ENCODE data around the gene PIN1.

The PIN1 gene

GRCh38 chr19:9834726-9835506 is at the start of gene PIN1:
Gene PIN1, plus strand, starts transcription at chr19:9835318. Its CDS starts 27 bp downstream, at chr19:9835345.
- TF ChIP-seq NFIC (IDR thresholded peaks at IDR 0.05): peak; percentile 38; the same call in 1 of the 2 replicates
- TF ChIP-seq EGR1 (IDR thresholded peaks at IDR 0.05): 0 out of 2 replicates have a peak, but pooled peaks have one; percentile 49
- TF ChIP-seq CREB1 (IDR thresholded peaks at IDR 0.05; ENCODE audit: low read depth): peak; percentile 68; the same call in 1 of the 2 replicates
- no peak for TF ChIP-seq CEBPB (IDR thresholded peaks at IDR 0.05)
- no peak for TF ChIP-seq EP300 (IDR thresholded peaks at IDR 0.05; ENCODE audit: borderline replicate concordance)
- TF ChIP-seq USF1 (IDR thresholded peaks at IDR 0.05): no peak
- peak; percentile 80; the same call in 1 of the 2 replicates for TF ChIP-seq TAF1 (IDR thresholded peaks at IDR 0.05; ENCODE audit: low read depth)
- no peak for TF ChIP-seq TEAD4 (IDR thresholded peaks at IDR 0.05)
- no peak for TF ChIP-seq RAD21 (IDR thresholded peaks at IDR 0.05; ENCODE audit: low read depth)
- TF ChIP-seq TCF12 (IDR thresholded peaks at IDR 0.05; ENCODE audit: low read depth): 0 out of 2 replicates have a peak, but pooled peaks have one; percentile 9
- peak; percentile 93 for TF ChIP-seq YY1 (IDR thresholded peaks at IDR 0.05; ENCODE audit: low read depth)
- peak; percentile 67; the same call in 1 of the 2 replicates for TF ChIP-seq ZBTB7A (IDR thresholded peaks at IDR 0.05; ENCODE audit: low read depth)
- no peak for TF ChIP-seq REST (IDR thresholded peaks at IDR 0.05; ENCODE audit: low read depth)
- no peak; the same call in 1 of the 2 replicates for TF ChIP-seq MAX (IDR thresholded peaks at IDR 0.05)
- peak; percentile 70 for TF ChIP-seq FOXM1 (IDR thresholded peaks at IDR 0.05; ENCODE audit: borderline replicate concordance, low read depth)

DNA sequence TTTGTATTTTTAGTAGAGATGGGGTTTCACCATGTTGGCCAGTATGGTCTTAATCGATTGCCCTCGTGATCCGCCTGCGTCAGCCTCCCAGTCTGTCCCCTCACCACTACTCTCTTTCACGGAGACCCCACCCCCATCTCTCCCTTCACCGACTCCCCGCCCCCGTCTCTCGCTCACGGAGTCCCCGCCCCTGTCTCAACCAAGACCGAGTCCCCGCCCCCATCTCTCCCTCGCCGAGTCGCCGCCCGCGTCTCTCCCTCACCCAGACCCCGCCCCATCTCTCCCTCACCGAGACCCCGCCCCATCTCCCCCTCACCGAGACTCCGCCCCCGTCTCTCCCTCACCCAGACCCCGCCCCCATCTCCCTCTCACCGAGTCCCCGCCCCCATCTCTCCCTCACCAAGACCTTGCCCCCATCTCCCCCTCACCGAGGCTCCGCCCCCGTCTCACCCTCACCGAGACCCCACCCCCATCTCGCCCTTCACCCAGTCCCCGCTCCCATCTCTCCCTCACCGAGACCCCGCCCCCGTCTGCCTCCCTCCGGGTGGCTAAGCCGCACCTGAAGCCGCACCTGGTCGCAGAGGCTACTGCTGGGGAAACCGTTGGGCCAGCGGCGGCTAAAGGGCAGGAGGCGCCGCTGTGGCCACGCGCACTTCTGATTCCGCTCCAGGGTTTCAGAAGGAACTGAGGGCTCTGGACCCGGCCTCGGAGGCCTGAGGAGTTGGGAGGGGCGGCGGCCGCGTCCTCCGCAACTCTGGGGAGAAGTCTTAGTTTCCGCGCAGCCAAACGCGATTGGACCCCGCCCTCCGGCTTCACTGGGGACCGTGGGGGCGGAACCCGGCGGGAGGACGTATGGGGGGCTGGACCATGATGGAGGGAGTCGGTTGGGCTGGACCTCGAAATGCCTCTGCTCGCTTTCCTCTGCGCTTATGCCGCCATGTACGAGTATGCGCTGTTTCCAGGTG is 49.5 kb upstream of the PIN1 start:
- peak; percentile 53; the same call in 1 of the 2 replicates for TF ChIP-seq TCF12 (IDR thresholded peaks at IDR 0.05; ENCODE audit: low read depth)
- TF ChIP-seq MAX (IDR thresholded peaks at IDR 0.05): peak; percentile 69
- peak; percentile 73 for TF ChIP-seq TAF1 (IDR thresholded peaks at IDR 0.05; ENCODE audit: low read depth)
- TF ChIP-seq RAD21 (IDR thresholded peaks at IDR 0.05; ENCODE audit: low read depth): no peak
- TF ChIP-seq YY1 (IDR thresholded peaks at IDR 0.05; ENCODE audit: low read depth): peak; percentile 69; the same call in 1 of the 2 replicates
- TF ChIP-seq EGR1 (IDR thresholded peaks at IDR 0.05): peak; percentile 32; the same call in 1 of the 2 replicates
- TF ChIP-seq ZBTB7A (IDR thresholded peaks at IDR 0.05; ENCODE audit: low read depth): peak; percentile 60; the same call in 1 of the 2 replicates
- no peak for TF ChIP-seq CREB1 (IDR thresholded peaks at IDR 0.05; ENCODE audit: low read depth)

DNA sequence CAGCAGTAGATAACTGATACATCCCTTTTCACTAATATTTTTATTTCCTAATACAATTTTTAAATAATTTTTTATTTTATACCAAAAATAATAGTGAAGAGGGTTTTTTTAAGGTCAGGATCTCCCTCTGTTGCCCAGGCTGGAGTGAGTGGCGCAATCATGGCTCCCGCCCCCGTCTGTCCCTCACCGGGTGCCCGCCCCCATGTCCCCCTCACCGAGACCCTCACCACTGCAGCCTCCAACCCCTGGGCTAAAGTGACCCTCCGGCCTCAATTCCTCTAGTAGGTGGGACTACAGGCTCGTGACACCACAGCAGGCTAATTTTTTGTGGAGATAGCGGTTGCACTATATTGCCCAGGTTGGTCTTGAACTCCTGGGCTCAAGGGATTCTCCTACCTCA is 48.8 kb upstream of the PIN1 start:
- TF ChIP-seq TEAD4 (IDR thresholded peaks at IDR 0.05): no peak
- TF ChIP-seq USF1 (IDR thresholded peaks at IDR 0.05): no peak
- no peak for TF ChIP-seq CREB1 (IDR thresholded peaks at IDR 0.05; ENCODE audit: low read depth)
- peak; percentile 36; the same call in 1 of the 2 replicates for TF ChIP-seq CEBPB (IDR thresholded peaks at IDR 0.05)
- no peak for TF ChIP-seq EGR1 (IDR thresholded peaks at IDR 0.05)
- no peak for TF ChIP-seq REST (IDR thresholded peaks at IDR 0.05; ENCODE audit: low read depth)
- no peak for TF ChIP-seq ZBTB7A (IDR thresholded peaks at IDR 0.05; ENCODE audit: low read depth)
- no peak for TF ChIP-seq TAF1 (IDR thresholded peaks at IDR 0.05; ENCODE audit: low read depth)

GRCh38 chr19:9786819-9787218 is 48.3 kb upstream of the PIN1 start:
- TF ChIP-seq TEAD4 (IDR thresholded peaks at IDR 0.05) (no peak), ZBTB7A (IDR thresholded peaks at IDR 0.05; ENCODE audit: low read depth) (no peak), RAD21 (IDR thresholded peaks at IDR 0.05; ENCODE audit: low read depth) (no peak), TCF12 (IDR thresholded peaks at IDR 0.05; ENCODE audit: low read depth) (no peak), EGR1 (IDR thresholded peaks at IDR 0.05) (no peak), EP300 (IDR thresholded peaks at IDR 0.05; ENCODE audit: borderline replicate concordance) (no peak), TAF1 (IDR thresholded peaks at IDR 0.05; ENCODE audit: low read depth) (no peak), CREB1 (IDR thresholded peaks at IDR 0.05; ENCODE audit: low read depth) (no peak), REST (IDR thresholded peaks at IDR 0.05; ENCODE audit: low read depth) (no peak), NFIC (IDR thresholded peaks at IDR 0.05) (no peak), USF1 (IDR thresholded peaks at IDR 0.05) (no peak), YY1 (IDR thresholded peaks at IDR 0.05; ENCODE audit: low read depth) (no peak), FOXM1 (IDR thresholded peaks at IDR 0.05; ENCODE audit: borderline replicate concordance, low read depth) (no peak), CEBPB (IDR thresholded peaks at IDR 0.05) (no peak), MAX (IDR thresholded peaks at IDR 0.05) (no peak)

All from Ishikawa (cell line).